ENCODE measurements around the gene PCDHA6. TPM values are rescaled to one million over a fixed set of nuclear protein-coding genes. Genes with fewer than 3 reads are reported as not detected.
A peak's percentile ranks its signal among the peaks of the same experiment; 100 is the strongest.

PCDHA6 gene
- total and polyA plus RNA-seq, 2 of the 8 experiments (the other 6 are each of a cell fraction or from before 2014, with no cell fraction given): 0.71 to 7.1 TPM

DNA sequence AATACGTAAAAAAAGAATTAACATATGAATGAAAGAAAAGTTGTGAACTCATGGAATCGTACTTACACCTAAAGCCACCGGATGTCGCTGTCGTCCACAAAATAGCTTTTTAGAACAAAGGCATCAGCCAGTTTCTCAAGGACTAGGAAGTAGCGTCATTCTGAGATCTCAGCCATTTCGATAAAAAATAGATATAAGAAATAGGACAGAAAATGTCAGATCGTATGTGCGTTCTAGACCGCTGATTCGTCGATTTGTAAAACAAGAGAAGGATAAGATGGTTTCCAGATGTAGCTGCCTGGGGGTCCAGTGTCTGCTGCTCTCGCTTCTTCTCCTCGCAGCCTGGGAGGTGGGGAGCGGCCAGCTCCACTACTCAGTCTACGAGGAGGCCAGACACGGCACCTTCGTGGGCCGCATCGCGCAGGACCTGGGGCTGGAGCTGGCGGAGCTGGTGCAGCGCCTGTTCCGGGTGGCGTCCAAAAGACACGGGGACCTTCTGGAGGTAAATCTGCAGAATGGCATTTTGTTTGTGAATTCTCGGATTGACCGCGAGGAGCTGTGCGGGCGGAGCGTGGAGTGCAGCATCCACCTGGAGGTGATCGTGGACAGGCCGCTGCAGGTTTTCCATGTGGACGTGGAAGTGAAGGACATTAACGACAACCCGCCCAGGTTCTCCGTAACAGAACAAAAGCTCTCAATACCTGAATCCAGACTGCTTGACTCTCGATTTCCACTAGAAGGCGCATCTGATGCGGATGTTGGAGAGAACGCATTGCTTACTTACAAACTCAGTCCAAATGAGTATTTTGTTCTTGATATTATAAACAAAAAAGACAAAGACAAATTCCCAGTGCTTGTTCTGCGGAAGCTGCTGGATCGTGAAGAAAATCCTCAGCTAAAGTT, 28.3 kb downstream of the PCDHA6 start, which contains the start of gene PCDHA10:
Gene PCDHA10, plus strand, starts transcription at position 126 of the 903 bp plus-strand sequence. Its CDS starts 152 bp downstream, at position 278.
- Histone ChIP-seq H3K4me3 (ENCODE audit: extremely low read depth in 1 of 4, insufficient read depth in 2 of 4, low read depth in 3 of 4, low read length in 4 of 4) (peak within 1 kb of the TSS; percentile 67 to 83 (median 72)), H3K36me3 (ENCODE audit: control insufficient read depth in 2 of 4, insufficient read depth in 4 of 4, low read length in 3 of 4) (peaks cover 0 to 6% (median 0%) of the 10 kb centered on the region in 4 experiments; a peak in 1 of 8 replicates), H3K23me2 (ENCODE audit: low read depth, low read length) (no peaks in the 10 kb centered on the region), H3K4me1 (replicated peaks in 1 of 4; ENCODE audit: control insufficient read depth in 3 of 4, insufficient read depth in 4 of 4, low read length in 3 of 4) (no peaks in the 10 kb centered on the region), H2BK15ac (ENCODE audit: low read length) (no peak within 1 kb of the TSS), H4K20me1 (replicated peaks in 1 of 2; ENCODE audit: control insufficient read depth in 1 of 2, insufficient read depth in 2 of 2, low read length in 2 of 2) (no peaks in the 10 kb centered on the region), H2BK120ac (replicated peaks; ENCODE audit: low read depth, low read length) (no peak within 1 kb of the TSS), H3K14ac (ENCODE audit: insufficient read length) (no peak within 1 kb of the TSS), H3K79me2 (ENCODE audit: control insufficient read depth in 1 of 2, insufficient read depth in 2 of 2, low read length in 2 of 2) (no peaks in the 10 kb centered on the region), H3K79me1 (ENCODE audit: low read depth, low read length) (no peaks in the 10 kb centered on the region), H2BK12ac (ENCODE audit: low read depth, low read length) (no peak within 1 kb of the TSS), H3K9me3 (ENCODE audit: insufficient read depth in 2 of 2, low read depth in 1 of 2, low read length in 1 of 2) (peaks cover 0 to 13% of the 10 kb centered on the region in 2 experiments; a peak in 1 of 4 replicates), H2AK5ac (ENCODE audit: low read depth, low read length) (no peak within 1 kb of the TSS), H3K9ac (replicated peaks in 1 of 4; ENCODE audit: extremely low read depth in 1 of 4, low read depth in 3 of 4, low read length in 3 of 4) (peak within 1 kb of the TSS; percentile 62 to 85 (median 72); a peak in 6 of 7 replicates), H4K5ac (ENCODE audit: insufficient read length, low read depth, low read length) (no peak within 1 kb of the TSS), H2BK20ac (ENCODE audit: low read length) (no peak within 1 kb of the TSS), H4K91ac (replicated peaks; ENCODE audit: insufficient read length, low read length) (no peak within 1 kb of the TSS), H3K18ac (ENCODE audit: extremely low read depth, low read length) (no peak within 1 kb of the TSS), H3K4ac (replicated peaks; ENCODE audit: insufficient read length, low read depth, low read length) (no peak within 1 kb of the TSS), H3K27me3 (replicated peaks in 1 of 4; ENCODE audit: control insufficient read depth in 3 of 4, extremely low read depth in 1 of 4, insufficient read depth in 3 of 4, low read length in 3 of 4) (no peaks in the 10 kb centered on the region), H2AFZ (ENCODE audit: low read length) (peak within 1 kb of the TSS; percentile 95), H3K23ac (ENCODE audit: insufficient read length) (no peak within 1 kb of the TSS), H3K27ac (ENCODE audit: low read depth, low read length) (no peak within 1 kb of the TSS; the same call in 1 of the 2 replicates), H4K8ac (ENCODE audit: extremely low read depth, insufficient read depth, low read length) (peak within 1 kb of the TSS; percentile 35; the same call in 1 of the 2 replicates), H2BK5ac (ENCODE audit: low read depth, low read length) (no peak within 1 kb of the TSS), H3K56ac (replicated peaks; ENCODE audit: insufficient read length, low read depth, low read length) (no peak within 1 kb of the TSS), H3K4me2 (ENCODE audit: insufficient read depth in 1 of 2, low read depth in 2 of 2, low read length in 2 of 2) (peak within 1 kb of the TSS; percentile 67 to 69)
- POLR2A ChIA-PET (ENCODE audit: partially characterized antibody): interaction anchor here (1.2 to 2.1 kb wide), 4 partner anchors 14 to 184 kb away, joined by 3 to 7 read pairs (median 6); no protein-coding TSS in a partner anchor
- WGBS, 2 experiments (ENCODE audit: extremely low coverage in 1 of 2, insufficient coverage in 1 of 2, insufficient read length in 1 of 2, insufficient replicate concordance in 2 of 2, low coverage in 1 of 2, low lambda C conversion rate in 2 of 2, missing lambda C conversion rate in 1 of 2): 11% methylated on average over 36 of the region's 44 CpGs; no CpG with 5 or more reads in 1 of the 2 experiments
- FAIRE-seq: no peak
- CTCF ChIA-PET (ENCODE audit: partially characterized antibody): interaction anchor here (0.6 to 3.4 kb wide), 37 partner anchors 9 to 335 kb away, joined by 3 to 23 read pairs (median 4); partner anchors contain the start of genes DND1, PCDHA11, PCDHA12 and PCDHA4
- no peak for DNase-seq (ENCODE audit: low read depth in 1 of 2, low spot score in 2 of 2)
- TF ChIP-seq, protein P1, sequence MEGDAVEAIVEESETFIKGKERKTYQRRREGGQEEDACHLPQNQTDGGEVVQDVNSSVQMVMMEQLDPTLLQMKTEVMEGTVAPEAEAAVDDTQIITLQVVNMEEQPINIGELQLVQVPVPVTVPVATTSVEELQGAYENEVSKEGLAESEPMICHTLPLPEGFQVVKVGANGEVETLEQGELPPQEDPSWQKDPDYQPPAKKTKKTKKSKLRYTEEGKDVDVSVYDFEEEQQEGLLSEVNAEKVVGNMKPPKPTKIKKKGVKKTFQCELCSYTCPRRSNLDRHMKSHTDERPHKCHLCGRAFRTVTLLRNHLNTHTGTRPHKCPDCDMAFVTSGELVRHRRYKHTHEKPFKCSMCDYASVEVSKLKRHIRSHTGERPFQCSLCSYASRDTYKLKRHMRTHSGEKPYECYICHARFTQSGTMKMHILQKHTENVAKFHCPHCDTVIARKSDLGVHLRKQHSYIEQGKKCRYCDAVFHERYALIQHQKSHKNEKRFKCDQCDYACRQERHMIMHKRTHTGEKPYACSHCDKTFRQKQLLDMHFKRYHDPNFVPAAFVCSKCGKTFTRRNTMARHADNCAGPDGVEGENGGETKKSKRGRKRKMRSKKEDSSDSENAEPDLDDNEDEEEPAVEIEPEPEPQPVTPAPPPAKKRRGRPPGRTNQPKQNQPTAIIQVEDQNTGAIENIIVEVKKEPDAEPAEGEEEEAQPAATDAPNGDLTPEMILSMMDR (IDR thresholded peaks at IDR 0.05; ENCODE audit: control extremely low read depth in 1 of 3, insufficient read depth in 1 of 3, low read depth in 1 of 3, low read length in 3 of 3): peak in 2 of 3 experiments; percentile 40 to 47; a peak in 3 of 4 replicates
- TF ChIP-seq CEBPB (IDR thresholded peaks at IDR 0.05; ENCODE audit: low read depth, low read length) (no peak), RAD21 (IDR thresholded peaks at IDR 0.05 in 1 of 2, conservative IDR thresholded peaks at IDR 0.05 in 1 of 2; ENCODE audit: low read depth in 2 of 2, low read length in 2 of 2) (peak; percentile 45 to 57; a peak in 3 of 4 replicates), TAF1 (IDR thresholded peaks at IDR 0.05; ENCODE audit: low read depth, low read length) (0 out of 2 replicates have a peak, but pooled peaks have one; percentile 9), KDM4A (IDR thresholded peaks at IDR 0.05; ENCODE audit: low read depth, low read length, severe bottlenecking) (peak; percentile 53), SIN3A (conservative IDR thresholded peaks at IDR 0.05 in 1 of 2, IDR thresholded peaks at IDR 0.05 in 1 of 2; ENCODE audit: low read depth in 1 of 2, low read length in 2 of 2) (peak in 1 of 2 experiments; percentile 47; a peak in 1 of 4 replicates), POLR2AphosphoS5 (IDR thresholded peaks at IDR 0.05; ENCODE audit: low read depth, low read length) (peak; percentile 44; the same call in 1 of the 2 replicates)
